Large intestine (tissue), 3 donors: ENCODE data around the gene RRP9. TPM values are rescaled to one million over a fixed set of nuclear protein-coding genes. Genes with fewer than 3 reads are reported as not detected.

Experiments
- DNase-seq, 2 donors: peaks; one replicate each; pipeline versions ENCODE4 v3.0.0 to v3.0.0-alpha.2; 2013
- H3K27ac ChIP-seq: one replicate; pipeline ENCODE4 v1.5.1; 2013; ENCODE audit warnings: low read length
- H3K27me3 ChIP-seq: 2 replicates; pipeline ENCODE4 v1.6.1; 2013; ENCODE audit warnings: low read length; ENCODE audit not compliant: control insufficient read depth, insufficient read depth
- H3K36me3 ChIP-seq: 2 replicates; pipeline ENCODE4 v1.6.1; 2013; ENCODE audit warnings: low read length; ENCODE audit not compliant: control insufficient read depth, insufficient read depth
- H3K4me1 ChIP-seq: one replicate; pipeline ENCODE4 v1.6.1; 2013; ENCODE audit warnings: low read length; ENCODE audit not compliant: control insufficient read depth, insufficient read depth
- H3K4me3 ChIP-seq: one replicate; pipeline ENCODE4 v1.5.1; 2013; ENCODE audit warnings: low read length
- H3K9me3 ChIP-seq: one replicate; pipeline ENCODE4 v1.6.1; 2013; ENCODE audit warnings: mild to moderate bottlenecking, low read depth, low read length, moderate library complexity; ENCODE audit not compliant: control insufficient read depth
- WGBS: methylation state at CpG from one replicate; pipeline ENCODE4 v1.1.5; 2013; ENCODE audit warnings: low lambda C conversion rate; ENCODE audit not compliant: insufficient coverage; 5-methylcytosine and 5-hydroxymethylcytosine counted together
- polyA plus RNA-seq: library from polyadenylated mRNA; unstranded; fragments of 120-200 nt; gene quantifications from one replicate; pipeline ENCODE4 v1.2.1, GENCODE V29; 2013

The RRP9 gene
- polyA plus RNA-seq, 1 donor = 17.8 TPM

DNA sequence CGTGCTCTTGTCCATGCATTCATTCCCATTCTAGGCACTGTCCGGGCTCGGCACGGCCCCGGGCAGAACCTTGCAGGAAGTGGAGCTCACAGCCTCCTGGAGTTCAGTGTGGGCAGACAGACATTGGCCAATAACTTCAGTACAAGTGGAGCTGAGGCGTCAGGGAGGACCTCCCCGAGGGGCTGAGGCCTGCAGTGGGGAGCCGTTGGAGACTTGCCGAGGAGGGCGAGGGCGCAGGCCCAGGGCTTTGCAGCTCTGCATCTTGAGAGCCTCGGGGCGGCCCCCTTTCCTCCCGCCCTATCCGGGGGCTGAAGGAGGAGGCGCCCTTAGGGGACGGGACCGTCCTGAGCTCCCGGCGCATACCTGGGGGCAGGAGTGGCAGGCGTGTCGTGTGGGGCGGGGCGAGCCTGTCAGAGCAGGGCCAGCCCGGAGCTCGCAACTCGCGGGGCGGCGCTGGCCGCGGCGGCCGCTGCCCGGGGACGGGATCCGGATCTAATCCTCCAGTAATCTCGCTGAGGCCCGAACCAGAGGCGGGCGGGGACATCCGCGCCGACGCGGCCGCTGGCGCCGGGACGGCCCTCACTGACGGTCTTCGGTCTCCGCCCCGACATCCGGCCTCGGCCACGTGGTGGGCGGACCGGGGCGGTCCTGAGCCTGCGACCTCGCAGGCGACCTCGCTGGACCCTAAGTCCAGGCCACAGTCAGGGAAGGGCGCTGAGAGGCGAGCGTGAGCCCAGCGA is 41.3 kb upstream of the RRP9 start, which contains the start of gene ACY1:
Gene ACY1 (plus strand): TSS at position 698 of the 740 bp plus-strand sequence. CDS start 530 bp downstream, outside the sequence.
- peaks cover 62% of the 10 kb centered on the region for H3K4me1 ChIP-seq
- WGBS = no CpG with 5 or more reads among the region's 68 CpGs

DNA sequence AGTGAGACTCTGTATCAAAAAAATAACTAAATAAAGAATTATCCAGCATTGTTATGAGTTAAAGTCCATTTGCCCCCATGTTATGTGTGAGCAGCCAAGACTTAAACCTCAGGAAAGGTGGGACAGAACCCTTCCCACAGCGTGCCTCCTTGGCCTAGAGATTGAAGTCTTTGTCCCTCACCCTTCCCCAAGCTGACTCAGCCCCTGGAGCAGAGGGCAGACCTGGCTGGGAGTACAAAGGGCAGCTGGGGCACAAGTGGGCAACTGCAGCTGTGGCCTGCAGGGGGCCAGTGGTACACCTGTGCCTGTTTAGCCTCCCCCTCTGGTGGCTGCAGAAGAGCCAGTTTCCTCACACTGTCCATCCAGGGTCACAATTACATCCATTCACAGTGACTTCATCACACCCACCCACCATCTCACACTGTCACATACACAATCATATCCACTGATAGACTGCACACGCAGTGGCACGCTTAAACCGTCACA is 40.7 kb upstream of the RRP9 start:
- Histone ChIP-seq H3K27me3 (no peaks in the 10 kb centered on the region), H3K9me3 (no peaks in the 10 kb centered on the region), H3K36me3 (peaks cover 9% of the 10 kb centered on the region), H3K4me1 (peaks cover 59% of the 10 kb centered on the region), H3K4me3 (peak overlapping the region; percentile 74), H3K27ac (peak overlapping the region; percentile 100)
- no CpG with 5 or more reads among the region's 4 CpGs for WGBS
- DNase-seq = peak; percentile 95 to 98

More for the DNA sequence above, 41.3 kb upstream of the RRP9 start, which contains the start of gene ACY1:
- DNase-seq = peak; percentile 95 to 98
- no peaks in the 10 kb centered on the region for H3K9me3 ChIP-seq
- peak within 1 kb of the TSS; percentile 100 for H3K27ac ChIP-seq
- H3K36me3 ChIP-seq = peaks cover 9% of the 10 kb centered on the region
- peak within 1 kb of the TSS; percentile 74 for H3K4me3 ChIP-seq
- no peaks in the 10 kb centered on the region for H3K27me3 ChIP-seq

DNA sequence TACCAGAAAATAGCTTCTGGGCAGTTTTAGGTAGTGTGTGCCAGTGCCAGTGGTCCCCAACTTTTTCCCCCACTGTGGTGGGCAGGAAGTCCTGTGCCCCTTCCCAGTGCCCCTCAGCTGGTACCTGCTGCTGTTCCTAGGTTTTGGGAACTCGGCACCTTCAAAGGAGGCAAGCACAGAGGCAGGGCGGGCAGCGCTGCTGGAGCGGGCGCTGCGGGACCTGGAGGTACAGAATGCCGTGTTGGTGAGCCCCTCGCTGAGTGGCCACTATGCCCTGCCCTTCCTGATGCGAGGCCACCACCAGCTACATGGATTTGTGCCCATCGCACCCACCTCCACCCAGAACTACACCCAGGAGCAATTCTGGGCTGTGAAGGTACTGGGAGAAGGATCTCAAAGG is 38.5 kb upstream of the RRP9 start:
- H3K4me1 ChIP-seq = peaks cover 44% of the 10 kb centered on the region
- DNase-seq = no peak

DNA sequence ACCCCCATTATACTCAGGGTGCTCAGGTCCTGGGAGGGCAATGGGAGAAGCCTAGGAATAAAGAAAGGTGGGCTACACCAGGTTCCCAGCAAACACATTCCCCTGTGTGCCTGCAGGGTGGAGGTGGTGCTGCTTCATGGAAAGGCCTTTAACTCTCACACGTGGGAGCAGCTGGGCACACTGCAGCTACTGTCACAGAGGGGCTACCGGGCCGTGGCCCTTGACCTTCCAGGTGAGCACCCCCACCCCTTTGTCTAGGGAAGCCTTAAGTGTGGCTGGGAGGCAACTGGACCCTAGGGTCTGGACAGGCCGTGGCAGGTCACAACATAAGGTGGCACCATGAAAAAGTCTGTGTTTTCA is 36.4 kb upstream of the RRP9 start:
- WGBS = no CpG with 5 or more reads among the region's 4 CpGs
- Histone ChIP-seq H3K4me1 (peaks cover 35% of the 10 kb centered on the region), H3K27me3 (no peaks in the 10 kb centered on the region), H3K9me3 (no peaks in the 10 kb centered on the region), H3K4me3 (no peak overlapping the region), H3K36me3 (peaks cover 5% of the 10 kb centered on the region), H3K27ac (no peak overlapping the region)
- no peak for DNase-seq

More for the DNA sequence above, 38.5 kb upstream of the RRP9 start:
- peaks cover 5% of the 10 kb centered on the region for H3K36me3 ChIP-seq
- no CpG with 5 or more reads among the region's 10 CpGs for WGBS
- no peaks in the 10 kb centered on the region for H3K27me3 ChIP-seq
- no peak overlapping the region for H3K4me3 ChIP-seq
- no peaks in the 10 kb centered on the region for H3K9me3 ChIP-seq
- no peak overlapping the region for H3K27ac ChIP-seq

DNA sequence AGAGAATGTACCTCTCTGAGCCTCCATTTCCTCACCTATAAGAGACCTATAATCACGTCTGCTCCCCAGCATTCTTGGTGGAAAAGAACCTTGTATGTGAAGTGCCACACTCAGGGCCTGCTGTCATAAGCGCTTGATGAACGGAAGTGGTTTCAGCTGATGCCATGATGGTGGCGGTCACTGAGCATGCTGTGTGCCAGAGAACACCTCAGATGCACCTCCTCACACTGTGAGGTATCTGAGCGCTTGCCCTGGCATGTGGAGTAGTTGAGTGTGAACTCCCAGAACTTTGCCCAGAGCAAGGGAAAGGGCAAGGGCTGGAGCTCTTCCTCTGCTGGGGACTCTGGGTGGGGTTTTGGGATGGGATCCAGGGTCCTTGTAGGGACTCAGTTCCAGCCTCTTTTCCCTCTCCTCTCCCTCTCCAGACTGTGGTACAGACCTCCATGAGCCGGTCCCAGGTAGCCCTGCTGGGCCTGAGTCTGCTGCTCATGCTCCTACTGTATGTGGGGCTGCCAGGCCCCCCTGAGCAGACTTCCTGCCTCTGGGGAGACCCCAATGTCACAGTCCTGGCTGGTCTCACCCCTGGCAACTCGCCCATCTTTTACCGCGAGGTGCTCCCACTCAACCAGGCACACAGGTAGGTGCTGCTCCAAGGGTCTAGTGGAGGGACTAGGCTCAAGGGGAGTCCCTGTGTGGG is 35.9 kb upstream of the RRP9 start:
- H3K27me3 ChIP-seq = no peaks in the 10 kb centered on the region
- no peak overlapping the region for H3K27ac ChIP-seq
- H3K9me3 ChIP-seq = no peaks in the 10 kb centered on the region
- peaks cover 5% of the 10 kb centered on the region for H3K36me3 ChIP-seq
- no peak for DNase-seq
- H3K4me3 ChIP-seq = no peak overlapping the region
- peaks cover 32% of the 10 kb centered on the region for H3K4me1 ChIP-seq
- WGBS = no CpG with 5 or more reads among the region's 9 CpGs

DNA sequence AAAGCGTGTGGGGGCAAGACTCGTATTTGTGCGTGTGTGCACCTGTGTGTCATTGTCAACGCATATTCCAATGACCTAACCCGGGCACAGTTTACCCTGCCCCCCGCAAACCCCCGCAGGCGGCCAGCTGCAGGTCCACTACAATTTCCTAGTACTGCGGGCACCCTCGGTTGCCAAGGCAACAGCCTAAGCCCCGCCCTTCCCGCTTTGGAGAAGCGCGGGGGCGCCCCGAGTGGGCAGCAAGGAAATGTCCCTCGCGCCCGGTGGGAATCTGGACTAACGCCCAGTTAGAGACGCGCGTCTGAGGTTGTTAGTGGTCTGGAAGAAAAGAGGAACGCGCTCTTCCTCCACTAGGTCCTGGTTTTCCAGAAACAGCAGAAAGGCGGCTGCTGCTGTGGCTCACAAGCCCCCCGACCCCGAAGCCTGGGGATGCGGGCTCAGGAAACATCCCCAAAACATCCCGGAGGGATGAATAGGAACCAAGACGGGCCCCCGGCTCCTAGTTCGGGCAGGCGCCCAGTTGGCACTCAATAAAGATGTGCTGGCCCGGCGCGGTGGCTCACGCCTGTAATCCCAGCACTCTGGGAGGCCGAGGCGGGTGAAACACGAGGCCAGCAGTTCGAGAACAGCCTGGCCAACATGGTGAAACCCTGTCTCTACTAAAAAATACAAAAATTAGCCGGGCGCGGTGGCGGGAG is 34.3 kb upstream of the RRP9 start:
- H3K4me1 ChIP-seq = peaks cover 17% of the 10 kb centered on the region
- peak overlapping the region; percentile 96 for H3K27ac ChIP-seq
- H3K27me3 ChIP-seq = no peaks in the 10 kb centered on the region
- no peaks in the 10 kb centered on the region for H3K9me3 ChIP-seq
- H3K4me3 ChIP-seq = peak overlapping the region; percentile 93
- no CpG with 5 or more reads among the region's 46 CpGs for WGBS
- peaks cover 5% of the 10 kb centered on the region for H3K36me3 ChIP-seq
- peak; percentile 56 to 74 for DNase-seq

DNA sequence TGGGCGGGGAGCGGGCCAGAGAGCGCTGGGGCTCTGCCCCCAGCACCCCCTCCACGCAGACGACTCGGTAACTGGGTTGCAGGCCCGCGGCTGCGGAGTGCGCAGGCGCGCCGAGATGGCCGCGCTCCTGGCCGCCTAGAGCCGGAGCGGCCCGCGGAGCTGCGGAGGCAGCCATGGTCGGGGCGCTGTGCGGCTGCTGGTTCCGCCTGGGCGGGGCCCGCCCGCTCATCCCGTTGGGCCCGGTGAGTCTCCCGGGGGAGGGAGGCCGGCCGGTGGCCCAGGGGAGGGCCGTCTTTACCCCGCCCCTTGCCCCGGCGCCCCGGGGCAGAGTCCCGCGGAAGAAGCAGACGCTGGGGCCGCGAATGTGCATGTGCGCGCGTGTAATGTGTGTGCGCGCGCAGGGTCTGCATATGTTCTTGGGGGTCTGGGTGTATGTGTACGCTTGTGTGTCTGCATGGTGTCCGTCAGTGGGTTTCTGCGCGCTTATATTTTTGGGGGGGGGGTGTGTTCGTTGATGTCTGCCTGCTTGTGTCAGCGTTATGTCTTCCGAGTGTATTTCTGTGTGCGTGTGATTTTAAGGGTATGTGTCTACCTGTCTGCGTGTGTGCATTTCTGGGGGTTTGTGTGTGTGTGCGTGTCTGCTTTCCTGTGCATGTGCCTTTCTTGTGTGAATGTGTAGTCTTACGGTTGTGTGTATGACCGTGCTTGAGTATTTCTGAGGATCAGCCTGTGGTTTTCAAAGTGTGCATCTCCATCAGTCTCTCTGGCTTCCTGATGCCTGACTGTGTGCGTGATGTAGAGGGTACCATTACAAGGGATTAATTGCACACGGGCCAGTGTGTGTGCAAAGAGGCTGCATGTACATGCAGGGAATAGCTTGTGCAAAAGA is 33.5 kb upstream of the RRP9 start, which contains the start of gene ABHD14A:
Gene ABHD14A (plus strand): TSS at position 102 of the 889 bp plus-strand sequence. CDS start 72 bp downstream, at position 174.
- no peaks in the 10 kb centered on the region for H3K9me3 ChIP-seq
- H3K4me1 ChIP-seq = peaks cover 14% of the 10 kb centered on the region
- WGBS = no CpG with 5 or more reads among the region's 63 CpGs
- peak; percentile 89 to 94 for DNase-seq
- peak within 1 kb of the TSS; percentile 96 for H3K27ac ChIP-seq
- peaks cover 4% of the 10 kb centered on the region for H3K36me3 ChIP-seq
- no peaks in the 10 kb centered on the region for H3K27me3 ChIP-seq
- H3K4me3 ChIP-seq = peak within 1 kb of the TSS; percentile 93

DNA sequence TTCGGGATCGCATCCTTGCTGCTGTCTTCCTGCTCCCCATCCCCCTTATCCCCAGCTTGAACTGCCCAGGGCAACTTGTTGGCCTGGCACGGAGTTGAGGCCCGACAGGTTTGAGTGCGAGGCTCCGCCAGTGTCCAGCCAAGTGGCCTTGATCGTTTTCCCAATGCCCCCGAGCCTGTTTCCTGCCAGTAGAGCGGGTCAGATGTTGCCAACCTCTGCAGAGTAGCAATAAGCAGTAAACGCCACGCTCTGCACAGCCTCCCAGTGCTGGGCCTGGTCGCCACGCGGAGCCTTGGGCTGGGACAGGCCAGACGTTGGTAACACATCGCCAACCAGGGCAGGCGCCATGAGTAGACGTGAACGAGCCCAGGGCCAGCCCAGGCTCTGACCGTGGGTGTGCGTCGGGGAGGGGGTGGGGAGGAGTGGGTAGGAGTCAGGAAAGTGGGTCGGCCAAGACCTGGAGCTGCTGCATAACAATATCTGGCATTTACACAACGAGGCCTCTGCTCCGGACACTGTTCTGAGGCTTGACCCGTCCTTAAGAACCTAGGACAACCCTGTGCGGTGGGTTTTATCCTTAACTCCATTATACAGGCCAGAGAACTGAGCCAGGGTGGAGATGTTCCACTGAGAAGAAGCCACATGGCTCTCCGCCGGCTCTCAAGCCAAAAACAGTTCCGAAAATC is 32.7 kb upstream of the RRP9 start:
- peak overlapping the region; percentile 96 for H3K27ac ChIP-seq
- H3K27me3 ChIP-seq = no peaks in the 10 kb centered on the region
- H3K9me3 ChIP-seq = no peaks in the 10 kb centered on the region
- peak overlapping the region; percentile 93 for H3K4me3 ChIP-seq
- no peak for DNase-seq
- peaks cover 3% of the 10 kb centered on the region for H3K36me3 ChIP-seq
- WGBS = no CpG with 5 or more reads among the region's 30 CpGs
- H3K4me1 ChIP-seq = peaks cover 14% of the 10 kb centered on the region

DNA sequence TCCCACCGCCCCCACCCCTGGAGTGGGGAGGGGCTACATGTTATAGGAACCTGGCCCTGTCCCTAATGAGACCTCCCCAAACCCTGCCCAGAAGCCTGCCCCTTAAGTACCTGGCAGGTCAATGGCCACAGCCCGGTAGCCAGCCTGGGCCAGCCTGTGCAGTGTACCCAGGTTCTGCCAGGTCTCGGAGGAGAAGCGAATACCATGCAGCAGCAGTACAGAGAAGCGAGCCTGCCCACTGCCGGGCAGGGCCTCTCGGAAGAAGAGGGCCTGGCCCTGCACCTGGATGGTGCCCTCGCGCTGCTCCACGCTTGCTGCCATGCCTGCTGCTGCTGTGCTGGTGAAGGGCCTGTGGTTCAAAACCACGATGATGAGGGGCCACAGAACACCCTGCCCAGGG is 29.6 kb upstream of the RRP9 start:
- H3K27me3 ChIP-seq = no peaks in the 10 kb centered on the region
- DNase-seq = no peak
- H3K4me3 ChIP-seq = no peak overlapping the region
- no CpG with 5 or more reads among the region's 11 CpGs for WGBS
- peaks cover 24% of the 10 kb centered on the region for H3K4me1 ChIP-seq
- peaks cover 3% of the 10 kb centered on the region for H3K36me3 ChIP-seq
- no peak overlapping the region for H3K27ac ChIP-seq
- no peaks in the 10 kb centered on the region for H3K9me3 ChIP-seq
